CD14-positive monocyte (primary cell): ENCODE results near the gene VPS37C. TPM values are rescaled to one million over a fixed set of nuclear protein-coding genes. Genes with fewer than 3 reads are reported as not detected.
A peak's percentile ranks its signal among the peaks of the same experiment; 100 is the strongest.
"Not testable (repeated sequence)": the region's sequence is repeated elsewhere in the genome, so short reads cannot be mapped to it uniquely, and the experiment has no call there.

Experiments
- DNase-seq, 3 donors: peaks; one replicate each; pipeline ENCODE4 v3.0.0-alpha.2; 2011 to 2022
- H2AFZ ChIP-seq: 2 replicates; pipeline ENCODE4 v1.6.0; 2012; ENCODE audit warnings: mild to moderate bottlenecking, low read depth, low read length, inconsistent platforms; ENCODE audit not compliant: insufficient read depth, poor library complexity, severe bottlenecking
- H3K27ac ChIP-seq, 2 donors: 1 replicate in 1 of 2; 2 replicates in 1 of 2; pipeline ENCODE4 v1.5.1; 2012 to 2013; ENCODE audit warnings: low read length in 2 of 2, control low read depth in 1 of 2, inconsistent platforms in 1 of 2, low read depth in 1 of 2, mild to moderate bottlenecking in 1 of 2
- H3K27me3 ChIP-seq, 2 donors: one replicate each; pipeline versions ENCODE4 v1.6.0 to v1.6.1; 2011 to 2013; ENCODE audit warnings: low read length in 2 of 2; ENCODE audit not compliant: control insufficient read depth in 2 of 2, insufficient read depth in 2 of 2
- H3K36me3 ChIP-seq, 2 donors: replicated peaks in 1 of 2; 1 replicate in 1 of 2; 2 replicates in 1 of 2; pipeline versions ENCODE4 v1.5.1 to v1.6.1; 2012 to 2013; ENCODE audit warnings: low read length in 2 of 2, control low read depth in 1 of 2, inconsistent platforms in 1 of 2, mild to moderate bottlenecking in 1 of 2; ENCODE audit not compliant: insufficient read depth in 2 of 2, control insufficient read depth in 1 of 2
- H3K4me1 ChIP-seq, 2 donors: 1 replicate in 1 of 2; 2 replicates in 1 of 2; pipeline versions ENCODE4 v1.5.1 to v1.6.1; 2012 to 2013; ENCODE audit warnings: low read length in 2 of 2, control low read depth in 1 of 2, inconsistent platforms in 1 of 2, mild to moderate bottlenecking in 1 of 2, moderate library complexity in 1 of 2; ENCODE audit not compliant: insufficient read depth in 2 of 2, control insufficient read depth in 1 of 2
- H3K4me2 ChIP-seq: replicated peaks from 2 replicates; pipeline ENCODE3; 2012; ENCODE audit warnings: low read length, moderate library complexity, mild to moderate bottlenecking; ENCODE audit not compliant: poor library complexity, severe bottlenecking; ENCODE audit errors: extremely low read depth
- H3K4me3 ChIP-seq, 3 experiments: fragments of 200-600 bp in 1 of 3; sonication (generic) in 1 of 3; replicated peaks in 1 of 3; 1 replicate in 2 of 3; 2 replicates in 1 of 3; pipeline ENCODE4 v1.5.1; 2011 to 2013; ENCODE audit warnings: low read length in 3 of 3, mild to moderate bottlenecking in 3 of 3, control low read depth in 2 of 3, low read depth in 2 of 3, inconsistent platforms in 1 of 3, moderate library complexity in 1 of 3
- H3K79me2 ChIP-seq: 2 replicates; pipeline ENCODE4 v1.6.0; 2012; ENCODE audit warnings: mild to moderate bottlenecking, control low read depth, inconsistent platforms, low read length, moderate library complexity; ENCODE audit not compliant: insufficient read depth
- H3K9ac ChIP-seq: 2 replicates; pipeline ENCODE4 v1.6.0; 2017; ENCODE audit warnings: low read length, mild to moderate bottlenecking; ENCODE audit not compliant: insufficient read depth, poor library complexity, severe bottlenecking
- H3K9me3 ChIP-seq, 2 donors: replicated peaks in 1 of 2; 1 replicate in 1 of 2; 2 replicates in 1 of 2; pipeline versions ENCODE4 v1.5.1 to v1.6.1; 2012 to 2013; ENCODE audit warnings: low read length in 2 of 2, control low read depth in 1 of 2; ENCODE audit not compliant: control insufficient read depth in 1 of 2, insufficient read depth in 1 of 2
- H4K20me1 ChIP-seq: 2 replicates; pipeline ENCODE4 v1.6.0; 2012; ENCODE audit warnings: mild to moderate bottlenecking, low read length, control low read depth, moderate library complexity; ENCODE audit not compliant: insufficient read depth
- H3K27ac Mint-ChIP-seq, 7 donors: one replicate each; pipeline ENCODE4 v1.8.0; 2020; ENCODE audit warnings: mild to moderate bottlenecking in 7 of 7, mixed read lengths in 7 of 7, moderate library complexity in 6 of 7, inconsistent platforms in 2 of 7
- H3K27me3 Mint-ChIP-seq, 3 donors: one replicate each; pipeline ENCODE4 v1.8.0; 2021 to 2022; ENCODE audit warnings: low read depth in 3 of 3, mild to moderate bottlenecking in 3 of 3, mixed read lengths in 3 of 3, moderate library complexity in 3 of 3, inconsistent platforms in 1 of 3
- H3K36me3 Mint-ChIP-seq, 2 donors: one replicate each; pipeline ENCODE4 v1.8.0; 2020; ENCODE audit warnings: mixed read lengths in 2 of 2, inconsistent platforms in 1 of 2, mild to moderate bottlenecking in 1 of 2
- H3K4me1 Mint-ChIP-seq: one replicate; pipeline ENCODE4 v1.8.0; 2020; ENCODE audit warnings: mild to moderate bottlenecking, mixed read lengths
- H3K4me3 Mint-ChIP-seq, 2 donors: one replicate each; pipeline ENCODE4 v1.8.0; 2020; ENCODE audit warnings: mild to moderate bottlenecking in 2 of 2, mixed read lengths in 2 of 2, moderate library complexity in 1 of 2
- H3K9me3 Mint-ChIP-seq, 7 donors: one replicate each; pipeline ENCODE4 v1.8.0; 2020 to 2022; ENCODE audit warnings: mixed read lengths in 7 of 7, mild to moderate bottlenecking in 6 of 7, moderate library complexity in 6 of 7, inconsistent platforms in 2 of 7
- WGBS: methylation state at CpG from one replicate; pipeline ENCODE4 v1.1.5; 2013; ENCODE audit warnings: missing lambda C conversion rate; ENCODE audit not compliant: insufficient coverage; 5-methylcytosine and 5-hydroxymethylcytosine counted together
- intact Hi-C, 2 donors: fragments of 100-400 bp; cut with micrococcal nuclease; formaldehyde crosslinking; loops; one replicate each; pipeline versions ENCODE4 v1.15.0 to v1.15.1; 2023
- polyA plus RNA-seq, 3 donors: library from polyadenylated mRNA; depleted of rRNA in 1 of 3; unstranded in 2 of 3; stranded (reverse) in 1 of 3; fragments of 300-500 nt in 2 of 3; fragments of >200 nt in 1 of 3; fragmentation: Illumina TruSeq in 2 of 3; gene quantifications; 1 replicate in 2 of 3; 2 replicates in 1 of 3; pipeline ENCODE4 v1.2.3, GENCODE V29; 2012 to 2021

VPS37C gene
- polyA plus RNA-seq, 3 donors: 1.9 to 25.1 (median 3.8) TPM

DNA sequence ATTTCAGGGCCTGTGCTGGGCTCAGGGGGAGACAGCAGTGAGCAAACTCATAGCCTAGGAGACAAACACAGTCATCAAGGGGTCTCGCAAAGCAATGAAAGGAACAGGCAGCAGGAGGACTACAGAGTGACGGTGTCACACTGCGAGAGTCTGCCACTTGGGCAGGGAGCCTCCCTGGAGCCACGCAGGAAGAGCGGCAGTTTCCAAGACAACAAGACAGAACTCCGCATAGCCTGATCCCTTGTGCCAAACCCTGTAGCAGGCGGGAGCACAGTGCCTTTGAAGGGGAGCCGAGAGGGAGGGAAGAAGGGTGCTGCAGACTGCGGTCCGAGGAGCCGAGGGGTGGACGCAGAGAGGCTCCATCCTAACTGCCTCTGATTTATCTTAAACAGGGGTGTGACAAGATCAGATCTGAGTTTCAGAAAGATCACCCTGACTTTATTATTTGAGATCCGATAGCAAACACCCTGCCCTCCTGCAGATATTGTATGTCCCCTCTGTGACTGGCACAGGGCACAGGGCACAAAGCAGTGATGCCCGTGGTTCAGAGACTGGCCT is 43.4 kb upstream of the VPS37C start:
- peaks cover 26% of the 10 kb centered on the region for H3K4me1 Mint-ChIP-seq
- H3K79me2 ChIP-seq, H3K27me3 Mint-ChIP-seq, H3K27me3 ChIP-seq, H3K9me3 Mint-ChIP-seq, H3K4me3 Mint-ChIP-seq, H3K36me3 ChIP-seq, H3K4me2 ChIP-seq, H3K9ac ChIP-seq, H4K20me1 ChIP-seq, intact Hi-C loops, H2AFZ ChIP-seq, H3K27ac ChIP-seq, H3K36me3 Mint-ChIP-seq, H3K4me3 ChIP-seq, H3K9me3 ChIP-seq, DNase-seq: not testable (repeated sequence)
- peak overlapping the region in 1 of 7 donors; percentile 81 for H3K27ac Mint-ChIP-seq
- 94% methylated on average over 6 of the region's 14 CpGs for WGBS
- H3K4me1 ChIP-seq: peaks cover 23 to 27% of the 10 kb centered on the region in 2 donors

DNA sequence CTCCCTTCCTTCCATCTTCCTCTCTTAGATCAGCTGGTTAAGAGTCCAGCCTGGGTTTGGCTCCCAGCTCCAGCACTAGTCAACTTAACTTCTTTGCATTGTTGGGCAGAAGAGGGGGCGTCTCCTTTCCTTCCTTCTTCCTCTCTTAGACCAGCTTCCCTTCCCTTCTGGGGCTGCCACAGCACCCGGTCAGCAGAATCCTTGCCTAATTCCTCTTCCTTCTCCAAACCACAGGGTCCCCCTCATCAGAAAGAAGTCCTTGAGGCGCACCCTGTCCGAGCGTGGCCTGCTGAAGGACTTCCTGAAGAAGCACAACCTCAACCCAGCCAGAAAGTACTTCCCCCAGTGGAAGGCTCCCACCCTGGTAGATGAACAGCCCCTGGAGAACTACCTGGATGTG is 42.6 kb upstream of the VPS37C start:
- DNase-seq, H4K20me1 ChIP-seq, H2AFZ ChIP-seq, H3K4me2 ChIP-seq, H3K36me3 Mint-ChIP-seq, H3K27me3 Mint-ChIP-seq, H3K79me2 ChIP-seq, H3K9me3 ChIP-seq, H3K27ac ChIP-seq, H3K9ac ChIP-seq, H3K27me3 ChIP-seq, H3K4me3 Mint-ChIP-seq, H3K36me3 ChIP-seq, intact Hi-C loops: not testable (repeated sequence)
- peaks cover 6 to 13% (median 9%) of the 10 kb centered on the region in 7 donors for H3K9me3 Mint-ChIP-seq
- H3K4me3 ChIP-seq: peak overlapping the region in 1 of 3 experiments; percentile 34
- peaks cover 23 to 27% of the 10 kb centered on the region in 2 donors for H3K4me1 ChIP-seq
- no CpG with 5 or more reads among the region's 5 CpGs for WGBS
- H3K4me1 Mint-ChIP-seq: peaks cover 26% of the 10 kb centered on the region
- H3K27ac Mint-ChIP-seq: peak overlapping the region in 4 of 7 donors; percentile 24 to 79 (median 58)

DNA sequence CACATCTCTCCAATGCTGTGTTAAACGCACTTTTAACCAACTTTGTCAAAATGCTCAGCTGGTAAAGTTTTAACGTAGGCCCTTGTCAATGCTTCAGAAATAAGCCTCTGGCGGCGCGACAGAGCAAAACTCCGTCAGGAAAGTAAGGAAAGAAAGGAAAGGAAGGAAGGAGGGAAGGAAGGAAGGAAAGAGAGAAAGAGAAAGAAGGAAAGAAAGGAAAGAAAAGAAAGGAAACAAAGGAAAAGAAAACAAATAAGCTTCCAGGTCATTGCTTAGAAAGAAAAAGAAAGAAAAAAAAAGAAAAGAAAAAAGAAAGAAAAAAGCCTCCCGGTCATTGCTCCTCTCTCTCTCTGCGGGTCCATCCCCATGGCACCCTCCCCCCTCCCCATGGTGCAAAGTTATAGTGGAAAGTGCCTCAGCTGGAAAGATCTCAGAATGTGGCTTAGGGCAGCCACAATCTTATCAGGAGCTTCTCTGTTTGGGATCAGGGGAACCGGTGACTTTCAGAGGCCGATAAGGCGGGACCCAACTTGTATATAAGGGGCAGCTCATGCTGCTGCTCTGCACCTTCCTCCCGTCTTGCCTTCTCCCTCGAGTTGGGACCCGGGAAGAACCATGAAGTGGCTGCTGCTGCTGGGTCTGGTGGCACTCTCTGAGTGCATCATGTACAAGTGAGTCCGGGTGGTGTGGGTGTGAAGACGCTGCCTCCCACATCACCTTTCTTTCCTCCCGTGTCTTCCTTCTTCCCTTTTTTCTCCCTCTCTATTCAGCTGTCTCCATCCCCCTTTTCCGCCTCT is 41.9 kb upstream of the VPS37C start, which contains the start of gene PGA3:
Gene PGA3, plus strand, starts transcription at position 566 of the 797 bp plus-strand sequence. Its CDS starts 50 bp downstream, at position 616.
- H2AFZ ChIP-seq, H3K79me2 ChIP-seq, H3K36me3 Mint-ChIP-seq, intact Hi-C loops, H3K4me2 ChIP-seq, H3K9ac ChIP-seq, H3K27me3 ChIP-seq, H4K20me1 ChIP-seq, DNase-seq, H3K36me3 ChIP-seq, H3K27me3 Mint-ChIP-seq: not testable (repeated sequence)
- H3K27ac Mint-ChIP-seq: peak within 1 kb of the TSS in 6 of 7 donors; percentile 24 to 82 (median 77)
- H3K4me3 ChIP-seq: peak within 1 kb of the TSS in 1 of 3 experiments; percentile 34
- peaks cover 26% of the 10 kb centered on the region for H3K4me1 Mint-ChIP-seq
- peak within 1 kb of the TSS; percentile 0 to 69 for H3K4me3 Mint-ChIP-seq
- peaks cover 0 to 17% of the 10 kb centered on the region in 2 donors for H3K9me3 ChIP-seq
- WGBS: 0% methylated on average over 1 of the region's 18 CpGs
- peaks cover 23 to 27% of the 10 kb centered on the region in 2 donors for H3K4me1 ChIP-seq
- peaks cover 6 to 20% (median 12%) of the 10 kb centered on the region in 7 donors for H3K9me3 Mint-ChIP-seq
- H3K27ac ChIP-seq: peak within 1 kb of the TSS in 1 of 2 donors; percentile 48
